ENCODE data around the gene ZNF446.
"Not testable (repeated sequence)": the region's sequence is repeated elsewhere in the genome, so short reads cannot be mapped to it uniquely, and the experiment has no call there.

ZNF446 gene

DNA sequence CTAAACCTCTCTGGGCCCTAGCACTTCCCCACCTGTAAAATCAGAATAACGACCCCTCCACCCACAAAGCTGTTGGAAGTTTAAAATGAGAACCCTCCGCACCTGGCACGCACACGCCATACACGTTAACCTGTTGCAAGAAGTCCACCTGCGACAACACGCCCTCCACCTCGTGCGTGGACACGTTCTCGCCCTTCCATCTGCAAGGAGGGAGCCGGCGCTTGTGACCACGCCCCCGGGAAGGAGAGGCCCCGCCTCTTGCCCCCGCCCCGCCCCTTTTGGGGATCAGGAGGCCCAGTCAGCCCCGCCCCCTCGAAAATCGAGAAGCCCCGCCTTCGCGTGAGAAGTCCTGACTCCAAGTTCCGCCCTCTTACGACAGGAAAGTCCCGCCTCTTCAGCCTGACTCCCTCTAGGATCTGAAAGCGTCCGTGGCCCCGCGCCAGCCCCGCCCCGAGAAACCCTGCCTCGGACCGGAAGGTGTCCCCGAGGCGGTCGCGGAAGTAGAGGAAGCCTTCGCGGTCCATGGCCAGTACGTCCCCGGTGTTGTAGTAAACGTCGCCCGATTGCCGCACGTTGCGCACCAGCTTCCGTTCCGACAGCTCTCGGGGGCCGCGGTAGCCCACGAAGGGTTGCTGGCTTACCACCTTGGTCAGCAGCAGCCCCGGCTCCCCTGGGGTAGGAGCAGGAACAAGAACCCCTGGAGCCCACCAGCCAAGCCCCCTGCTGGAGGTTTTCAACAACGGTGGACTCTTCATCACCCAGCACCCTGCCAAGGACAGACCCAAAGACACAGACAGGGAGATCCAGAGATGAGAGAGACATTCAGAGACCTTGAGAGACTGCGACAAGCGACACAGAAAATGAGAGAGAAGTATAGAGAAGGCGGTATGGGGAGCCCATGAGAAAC, 23.1 kb downstream of the ZNF446 start:
- DNase-seq (ENCODE audit: low read depth, low spot score): peak; percentile 94

DNA sequence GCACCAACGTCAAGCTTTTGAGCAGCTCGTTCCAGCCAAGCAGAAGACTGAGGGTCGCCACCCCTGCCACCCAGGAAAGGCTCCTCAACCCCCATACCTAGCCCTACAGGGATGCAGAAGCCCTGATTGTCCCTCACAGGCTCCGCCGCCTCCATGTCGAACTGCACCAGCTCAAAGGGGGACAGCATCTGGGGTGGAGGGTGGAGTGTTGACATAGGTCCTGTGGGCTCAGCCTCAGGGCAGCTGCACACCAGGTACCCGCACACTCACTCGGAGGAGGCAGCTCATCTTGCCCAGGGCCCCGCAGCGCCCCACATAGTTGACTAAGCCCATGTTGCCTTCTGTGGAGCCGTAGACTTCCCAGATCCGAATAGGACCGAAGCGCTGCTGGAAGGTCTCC, 24.1 kb downstream of the ZNF446 start:
- no peak for DNase-seq (ENCODE audit: low read depth, low spot score)

DNA sequence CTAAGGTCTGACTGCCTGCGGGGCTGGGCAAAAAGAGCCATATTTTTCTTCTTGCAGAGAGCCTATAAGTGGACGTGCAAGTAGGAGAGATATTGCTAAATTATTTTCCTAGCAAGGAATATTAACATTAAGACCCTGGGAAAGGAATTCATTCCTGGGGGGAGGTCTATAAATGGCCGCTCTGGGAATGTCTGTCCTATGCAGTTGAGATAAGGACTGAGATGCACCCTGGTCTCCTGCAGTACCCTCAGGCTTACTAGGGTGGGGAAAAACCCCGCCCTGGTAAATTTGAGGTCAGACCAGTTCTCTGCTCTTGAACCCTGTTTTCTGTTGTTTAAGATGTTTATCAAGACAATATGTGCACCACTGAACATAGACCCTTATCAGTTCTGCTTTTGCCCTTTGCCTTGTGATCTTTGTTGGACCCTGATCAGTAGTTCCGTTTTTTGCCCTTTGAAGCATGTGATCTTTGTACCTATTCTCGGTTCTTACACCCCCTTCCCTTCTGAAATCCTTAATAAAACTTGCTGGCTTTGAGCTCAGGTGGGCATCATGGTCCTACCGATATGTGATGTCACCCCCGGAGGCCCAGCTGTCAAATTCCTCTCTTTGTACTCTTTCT, 31.6 kb downstream of the ZNF446 start:
- DNase-seq (ENCODE audit: low read depth, low spot score): not testable (repeated sequence)

DNA sequence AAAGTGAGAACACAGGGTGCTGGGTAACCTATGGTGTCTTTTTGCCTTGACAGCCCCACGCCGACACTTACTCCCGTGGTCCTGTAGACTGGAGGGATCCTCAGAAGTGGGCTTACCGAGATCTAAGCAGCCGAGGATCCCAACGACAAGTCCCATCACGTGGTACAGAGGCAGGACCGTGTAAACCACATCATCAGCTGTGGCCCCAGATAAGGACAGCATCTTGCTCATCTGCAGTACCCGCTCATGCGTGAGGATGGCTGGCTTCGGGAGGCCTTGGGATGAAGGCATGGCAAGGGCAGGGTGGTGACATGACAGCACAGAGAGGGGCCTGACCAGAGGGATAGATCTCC, 33.6 kb downstream of the ZNF446 start:
- no peak for DNase-seq (ENCODE audit: low read depth, low spot score)

DNA sequence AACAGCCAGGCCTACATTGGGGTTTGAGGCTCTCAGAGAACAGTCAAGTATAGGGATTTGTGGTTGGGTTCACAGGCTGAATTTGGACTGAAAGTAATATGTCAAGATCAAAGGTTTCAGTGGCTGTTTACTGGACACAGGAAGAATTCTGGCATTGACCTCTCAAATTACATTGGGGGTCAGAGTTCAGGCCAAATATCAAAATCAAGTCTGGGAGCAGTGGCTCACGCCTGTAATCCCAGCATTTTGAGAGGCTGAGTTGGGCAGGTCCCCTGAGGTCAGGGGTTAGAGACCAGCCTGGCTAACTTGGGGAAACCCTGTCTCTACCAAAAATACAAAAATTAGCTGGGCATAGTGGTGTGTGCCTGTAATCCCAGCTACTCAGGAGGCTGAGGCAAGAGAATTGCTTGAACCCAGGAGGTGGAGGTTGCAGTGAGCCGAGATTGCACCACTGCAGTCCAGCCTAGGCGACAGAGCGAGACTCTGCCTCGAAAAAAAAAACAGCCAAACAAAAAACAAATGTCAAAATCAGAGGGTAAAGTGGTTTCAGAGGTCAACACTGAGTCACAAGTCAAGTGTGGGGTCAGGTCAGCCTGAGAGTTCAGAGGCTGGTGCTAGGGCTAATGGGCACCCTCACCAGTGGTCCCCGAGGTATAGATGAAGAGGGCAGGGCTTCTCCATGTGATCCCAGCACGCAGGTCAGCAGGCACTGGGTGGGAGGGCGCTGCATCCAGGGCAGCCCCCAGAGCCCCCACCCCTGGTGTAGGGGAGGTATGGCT, 34.1 kb downstream of the ZNF446 start:
- DNase-seq (ENCODE audit: low read depth, low spot score): no peak

DNA sequence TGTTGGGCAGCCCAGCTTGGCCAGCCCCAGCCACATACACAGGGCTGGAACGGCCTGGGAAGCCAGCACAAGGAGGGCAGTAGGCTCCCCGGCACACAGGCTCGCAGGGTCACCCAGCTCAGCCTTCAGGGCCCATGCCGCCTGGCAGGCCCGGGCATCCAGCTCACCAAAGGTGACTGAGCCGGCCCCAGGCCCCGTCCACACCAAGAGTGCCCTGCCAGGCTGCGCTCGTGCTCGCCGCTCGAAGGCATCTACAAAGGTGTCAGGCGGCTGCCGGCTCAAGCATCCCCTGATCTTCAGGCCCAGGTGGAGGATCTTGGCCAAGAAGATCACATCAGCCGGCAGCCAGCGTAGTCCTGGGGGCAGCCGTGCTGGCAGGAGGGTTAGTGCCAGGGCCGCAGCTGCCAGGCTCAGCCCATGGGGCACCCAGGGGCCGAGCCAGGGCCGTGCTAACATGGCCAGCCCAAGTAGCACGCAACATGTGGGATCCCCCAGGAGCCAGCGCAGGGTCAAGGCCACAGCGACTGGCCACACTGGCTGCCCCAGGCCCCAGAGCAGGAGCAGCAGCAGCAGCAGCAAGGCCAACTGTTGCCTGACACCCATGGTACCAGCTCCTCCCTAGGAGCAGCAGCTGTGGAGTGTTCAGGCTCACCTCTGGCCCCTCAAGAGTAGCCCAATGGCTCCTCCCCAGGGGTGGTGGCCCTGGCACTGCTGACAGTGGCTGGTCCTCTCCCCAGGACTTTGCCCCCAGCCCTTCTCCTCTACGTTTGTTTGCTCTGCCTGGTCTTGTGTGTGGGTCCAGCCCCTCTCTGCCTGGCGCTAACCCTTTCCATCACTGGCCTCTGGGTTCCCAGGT, 35.4 kb downstream of the ZNF446 start, which contains the start of gene SLC27A5:
Gene SLC27A5 (minus strand): TSS at position 640 of the 856 bp plus-strand sequence. CDS start 37 bp downstream, at position 603.
- no peak for DNase-seq (ENCODE audit: low read depth, low spot score)

DNA sequence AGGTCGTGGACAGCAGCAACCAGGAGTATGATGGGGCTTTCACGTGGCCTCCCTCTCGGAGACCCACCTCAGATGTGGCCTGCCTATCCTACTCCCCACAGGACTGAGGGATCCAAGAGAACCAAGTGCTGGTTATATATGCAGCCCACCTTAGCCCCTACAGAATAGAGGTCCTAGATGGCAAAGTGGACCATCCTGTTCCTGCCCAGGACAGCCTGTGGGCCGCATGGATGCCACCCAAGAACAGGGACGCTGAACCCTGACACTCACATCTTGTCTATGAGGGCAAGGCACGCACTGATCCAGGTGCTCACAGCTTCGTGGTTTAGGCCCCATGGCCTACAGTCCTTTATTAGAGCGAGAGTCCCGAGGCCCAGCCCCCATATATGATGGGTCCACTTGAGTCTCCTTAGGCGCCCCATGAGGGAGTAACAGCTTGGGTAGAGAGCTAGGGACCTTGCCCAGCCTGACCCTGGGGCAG, 37.1 kb downstream of the ZNF446 start:
- DNase-seq (ENCODE audit: low read depth, low spot score): no peak

DNA sequence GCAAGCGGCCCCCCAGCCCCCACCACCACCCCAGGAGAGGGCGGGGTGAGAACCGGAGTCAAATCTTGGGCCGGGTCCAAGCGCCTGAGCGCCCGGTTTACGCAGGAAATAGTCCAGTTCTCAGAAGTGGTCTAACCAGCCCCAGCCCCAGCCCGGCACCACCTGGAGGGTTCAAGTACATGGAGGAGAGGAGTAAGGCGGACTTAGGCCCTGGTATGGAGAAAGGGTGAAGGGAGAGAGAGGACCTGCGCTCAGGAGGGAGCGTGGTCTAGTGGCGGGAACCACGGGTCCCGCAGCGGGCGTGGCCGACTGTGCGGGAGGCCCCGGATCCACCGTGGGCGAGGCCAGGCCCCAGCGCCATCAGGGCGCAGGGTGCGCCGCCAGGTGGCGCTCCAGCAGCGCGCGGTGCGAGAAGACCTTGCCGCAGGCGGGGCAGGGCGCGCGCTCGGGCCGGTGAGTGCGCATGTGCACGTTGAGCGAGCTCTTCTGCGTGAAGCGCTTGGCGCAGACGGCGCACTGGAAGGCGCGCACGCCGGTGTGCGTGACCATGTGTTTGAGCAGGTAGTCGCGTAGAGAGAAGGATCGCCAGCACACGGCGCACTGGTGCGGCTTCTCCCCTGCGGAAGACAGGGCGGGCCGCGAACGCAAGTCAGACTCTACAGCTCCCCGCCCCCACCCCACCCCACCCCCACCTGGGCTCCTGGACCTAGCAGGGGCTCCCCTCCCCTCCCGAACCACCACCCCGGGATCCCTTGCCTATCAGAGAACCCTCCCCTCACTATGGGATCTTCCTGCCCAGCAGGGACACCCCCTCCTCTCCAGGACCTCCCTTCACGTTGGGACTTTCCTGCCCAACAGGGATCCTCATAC, 37.8 kb downstream of the ZNF446 start:
- DNase-seq (ENCODE audit: low read depth, low spot score): peak; percentile 40

DNA sequence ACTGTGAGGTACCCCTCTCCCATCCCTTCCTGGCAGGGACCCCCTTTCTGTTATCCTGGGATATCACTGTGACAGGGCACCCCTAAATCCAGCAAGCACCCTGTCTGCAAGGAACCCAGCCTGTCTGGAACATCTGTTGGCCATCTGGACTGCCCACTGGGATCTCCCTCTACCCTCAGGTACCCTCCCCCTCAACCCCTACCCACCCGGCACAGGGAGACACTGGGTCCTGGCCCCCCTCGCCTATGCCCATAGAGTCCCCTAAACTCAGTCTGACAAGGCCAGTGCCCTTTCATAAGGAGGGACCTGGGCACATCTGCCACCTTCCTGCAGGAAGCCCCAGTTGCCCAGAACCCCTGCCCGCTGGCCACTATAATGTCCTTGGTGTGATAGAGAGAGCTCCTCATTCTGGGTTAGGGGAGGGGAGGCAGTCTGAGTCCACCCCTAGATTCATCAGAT, 38.4 kb downstream of the ZNF446 start:
- no peak for DNase-seq (ENCODE audit: low read depth, low spot score)

DNA sequence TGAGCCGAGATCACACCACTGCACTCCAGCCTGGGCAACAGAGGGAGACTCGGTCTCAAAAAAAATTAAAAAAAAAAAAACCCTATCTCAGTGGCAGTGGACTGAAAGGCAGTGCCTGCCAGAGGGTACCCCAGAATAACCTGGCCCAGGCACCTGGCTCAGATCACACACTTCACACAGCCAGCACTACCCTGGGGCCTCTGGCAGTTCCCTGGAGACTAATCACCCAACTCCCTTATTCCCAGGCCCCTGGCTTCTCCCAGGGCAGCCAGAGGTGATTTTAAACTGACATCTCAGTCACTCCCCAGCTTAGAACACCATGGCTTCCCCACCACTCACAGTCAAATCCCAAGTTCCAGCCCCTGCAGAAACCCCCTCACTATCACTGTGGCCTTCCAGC, 39.1 kb downstream of the ZNF446 start:
- DNase-seq (ENCODE audit: low read depth, low spot score): no peak

DNA sequence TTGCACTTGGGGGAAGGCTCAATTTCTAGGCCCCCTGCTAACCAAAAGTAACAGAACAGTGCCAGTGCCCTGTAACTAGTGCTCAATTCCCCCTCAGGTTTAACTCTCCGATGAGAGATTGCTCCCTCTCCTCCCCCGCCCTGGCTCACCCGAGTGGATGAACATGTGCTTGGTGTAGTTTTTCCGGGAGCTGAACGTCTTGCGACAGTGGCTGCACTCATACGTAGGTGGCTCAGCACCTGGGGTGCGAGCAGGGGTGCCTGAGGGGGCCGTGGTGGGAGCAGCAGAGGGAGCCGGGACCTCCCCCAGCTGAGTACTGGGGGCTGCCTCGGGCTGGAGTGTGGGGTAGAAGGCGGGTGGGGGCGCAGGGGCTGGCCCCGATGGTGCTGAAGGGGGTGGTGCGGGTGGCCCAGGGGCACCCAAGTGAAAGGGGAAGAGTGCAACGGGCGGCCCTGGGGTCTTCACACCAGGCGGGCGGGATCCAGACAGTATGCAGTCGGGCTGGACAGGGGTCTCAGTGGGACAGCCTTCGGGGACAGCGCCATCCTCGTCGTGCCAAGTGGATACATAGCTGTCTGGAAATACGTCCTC, 40.2 kb downstream of the ZNF446 start:
- DNase-seq (ENCODE audit: low read depth, low spot score): no peak

DNA sequence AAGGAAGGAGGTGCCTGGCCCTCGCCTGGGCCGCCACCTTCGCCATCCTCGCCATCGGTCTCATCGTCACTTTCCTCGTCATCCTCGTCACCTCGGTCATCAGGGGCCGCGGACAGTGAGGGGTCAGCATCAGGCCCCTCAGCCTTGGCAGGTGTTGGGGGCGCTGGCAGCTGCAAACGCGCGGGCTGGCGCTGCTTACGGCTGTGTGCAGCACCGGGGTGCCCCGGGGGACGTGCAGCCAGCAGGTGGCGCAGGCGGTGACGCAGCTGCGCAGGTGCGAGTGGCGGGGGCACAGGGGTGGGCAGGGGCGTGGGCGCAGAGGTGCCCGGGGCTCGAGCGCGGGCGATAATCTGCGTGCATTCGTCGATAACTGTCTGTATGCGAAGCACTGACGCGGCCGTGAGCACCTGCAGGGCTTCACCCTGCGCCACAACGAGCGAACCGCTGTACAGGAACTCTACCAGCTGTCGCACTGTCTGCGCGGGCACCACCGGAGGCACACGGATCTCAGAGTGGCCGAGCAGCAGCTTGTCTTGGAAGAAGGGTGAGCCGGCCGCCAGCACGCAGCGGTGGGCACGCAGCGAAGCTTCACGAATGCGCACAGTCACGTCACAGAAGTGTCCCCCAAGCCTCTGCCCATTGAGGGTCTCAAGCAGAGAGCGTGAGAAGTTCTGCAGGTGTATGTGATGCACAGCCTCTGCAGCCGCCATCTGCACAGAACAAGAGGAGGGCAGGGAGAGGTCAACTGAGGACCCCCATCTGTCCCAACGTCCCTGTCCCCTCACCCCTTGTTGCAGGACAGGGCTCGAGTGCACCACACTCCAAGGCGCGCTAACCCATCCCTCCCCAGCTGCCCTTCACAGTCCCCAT, 41.0 kb downstream of the ZNF446 start:
- DNase-seq (ENCODE audit: low read depth, low spot score): no peak

DNA sequence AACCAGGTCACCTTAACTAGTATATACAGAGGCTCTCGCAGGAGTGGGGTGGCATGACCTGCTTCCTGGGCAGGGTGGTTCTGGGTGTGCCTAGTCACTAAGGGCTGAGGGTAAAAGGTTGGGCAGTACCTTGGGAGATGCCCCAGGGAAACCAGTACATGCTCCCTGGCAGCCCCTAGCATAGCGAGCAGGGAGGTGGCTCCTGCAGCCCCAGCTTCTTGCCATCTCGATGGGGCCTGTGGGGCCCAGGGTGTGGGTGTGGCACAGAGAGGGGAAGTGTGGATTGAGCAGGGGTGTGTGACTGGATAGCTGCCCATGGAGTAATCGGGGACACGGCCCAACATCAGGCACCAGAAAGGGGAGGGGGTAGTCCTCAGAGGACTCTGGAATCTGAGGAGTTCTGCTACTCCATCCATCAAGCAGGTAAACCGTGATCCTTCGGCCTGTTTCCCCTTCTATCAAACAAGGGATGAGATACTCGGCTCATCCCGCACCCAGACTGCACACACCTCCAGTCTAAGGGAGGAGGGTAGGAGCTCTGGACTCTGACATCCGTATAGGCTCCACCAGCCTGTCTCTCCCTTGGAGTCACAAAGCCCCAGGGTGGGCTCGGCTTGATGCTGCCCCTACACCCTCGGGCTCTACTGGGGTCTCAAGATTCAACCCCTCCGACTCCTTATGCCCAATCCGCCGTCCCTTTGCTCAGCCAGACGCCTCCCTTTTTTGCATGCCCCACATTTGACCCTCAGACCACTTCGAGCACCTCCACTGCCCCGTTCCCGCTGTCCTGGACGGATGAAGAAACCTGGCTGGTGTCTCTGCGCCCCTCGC, 42.3 kb downstream of the ZNF446 start:
- DNase-seq (ENCODE audit: low read depth, low spot score): no peak

DNA sequence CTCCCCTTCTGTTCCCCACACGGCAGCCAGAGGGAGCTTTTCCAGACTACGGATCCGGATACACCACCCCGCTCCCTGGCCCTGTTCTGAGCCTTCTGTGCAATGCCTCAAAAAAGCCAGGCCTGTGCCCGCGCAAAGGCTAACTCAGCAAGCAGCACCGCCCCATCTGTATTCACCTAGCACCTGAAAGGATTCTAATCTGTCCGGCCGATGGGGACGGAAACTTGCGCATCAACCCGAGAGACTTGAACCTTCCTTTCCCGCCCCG, 42.9 kb downstream of the ZNF446 start:
- peak; percentile 42 for DNase-seq (ENCODE audit: low read depth, low spot score)

DNA sequence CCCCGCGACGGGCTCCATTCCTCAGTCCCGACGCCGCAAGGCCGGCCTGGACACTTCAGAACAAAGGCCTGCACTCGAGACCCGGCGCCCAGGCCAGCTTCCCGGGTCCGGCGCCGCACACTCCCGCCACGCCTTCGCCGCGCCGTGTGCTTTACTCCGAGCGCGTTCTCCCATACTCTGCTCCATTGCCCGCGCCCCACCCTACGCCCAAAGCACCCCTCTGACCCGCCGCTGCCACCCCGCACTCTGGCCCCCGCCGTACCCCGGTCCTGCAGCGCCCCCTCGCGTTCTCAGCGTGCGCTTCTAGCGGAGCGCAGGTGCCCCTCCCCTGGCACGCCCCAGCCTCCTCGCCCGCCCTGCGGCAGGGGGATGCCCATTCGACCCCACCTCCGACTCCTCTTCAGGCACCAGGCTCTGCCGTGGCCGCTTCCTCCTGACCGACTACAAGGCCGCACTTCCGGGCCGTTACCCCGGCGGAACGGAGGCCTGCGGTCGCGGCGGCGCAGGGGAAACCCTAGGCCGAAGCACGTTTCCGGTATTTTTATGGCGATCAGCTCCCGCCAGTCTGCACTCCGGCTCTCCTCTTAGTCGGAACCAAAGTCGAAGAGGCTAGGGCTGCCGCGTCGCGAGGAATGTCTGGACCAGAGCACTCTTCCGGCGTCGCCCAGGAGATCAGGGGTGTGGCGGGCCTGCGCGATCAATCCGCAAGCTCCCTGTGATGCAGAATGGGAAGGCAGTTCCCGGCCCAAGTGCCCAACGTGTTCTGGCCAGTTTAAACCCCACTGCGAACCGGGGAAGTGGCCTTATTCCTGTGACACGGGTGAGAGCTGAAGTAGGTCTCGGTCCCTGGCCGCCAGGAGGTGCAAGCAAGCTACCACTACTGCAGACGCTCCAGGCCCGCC, 43.5 kb downstream of the ZNF446 start, which contains the start of gene ZBTB45:
Gene ZBTB45 (minus strand): TSS at position 456 of the 902 bp plus-strand sequence. CDS start 2,137 bp downstream, outside the sequence.
- DNase-seq (ENCODE audit: low read depth, low spot score): peak; percentile 88

DNA sequence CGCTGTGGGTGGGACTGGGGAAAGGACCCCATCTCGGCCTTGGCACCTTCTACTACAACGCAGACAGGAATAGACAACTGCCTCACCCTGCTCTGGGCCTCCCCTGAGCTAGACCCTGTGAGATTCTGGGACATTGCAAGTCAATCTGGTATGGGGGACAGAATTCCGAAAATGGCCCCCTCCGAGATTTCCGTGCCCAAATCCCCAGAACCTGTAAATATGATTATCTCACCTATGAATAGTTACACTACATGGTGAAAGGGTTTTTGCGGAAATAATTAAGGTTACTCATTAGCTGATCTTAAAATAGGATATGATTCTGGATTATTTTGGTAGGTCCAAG, 44.1 kb downstream of the ZNF446 start:
- DNase-seq (ENCODE audit: low read depth, low spot score): no peak

DNA sequence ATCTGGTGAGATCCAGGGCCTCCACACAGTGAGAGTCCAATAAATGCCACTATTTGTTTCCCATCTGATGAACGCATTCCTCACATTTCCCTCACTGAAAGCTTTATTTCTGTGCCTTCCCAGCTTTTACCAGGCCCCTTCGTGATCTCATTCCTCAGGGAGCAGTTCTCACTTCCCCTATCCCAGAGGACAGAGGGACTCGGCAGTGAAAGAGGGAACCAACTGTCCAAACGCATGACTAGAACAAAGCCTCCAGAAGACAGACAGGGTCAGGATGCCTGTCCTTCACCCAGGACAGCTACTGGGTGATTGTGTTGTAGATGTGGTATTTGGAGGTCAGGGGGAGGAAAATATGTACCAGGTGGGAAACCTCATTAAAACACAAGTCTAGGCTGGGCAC, 45.5 kb downstream of the ZNF446 start:
- DNase-seq (ENCODE audit: low read depth, low spot score): no peak
